ENCODE results near the gene ALG12. TPM values are rescaled to one million over a fixed set of nuclear protein-coding genes. Genes with fewer than 3 reads are reported as not detected.

Gene ALG12
- total and polyA plus RNA-seq, 2 donors from 2014 or later: 27.2 to 28.4 TPM

GRCh38 chr22:49884075-49884474 is 34.2 kb downstream of the ALG12 start:
- no peak for FAIRE-seq

GRCh38 chr22:49883294-49883640 is 35.0 kb downstream of the ALG12 start:
- H3K36me3 ChIP-seq (ENCODE audit: control insufficient read depth in 2 of 3, insufficient read depth in 3 of 3, low read length in 3 of 3): peaks cover 7 to 17% (median 10%) of the 10 kb centered on the region in 3 donors
- H3K27me3 ChIP-seq (ENCODE audit: control insufficient read depth, insufficient read depth, low read length): no peaks in the 10 kb centered on the region
- no peaks in the 10 kb centered on the region for H3K9me3 ChIP-seq (ENCODE audit: control insufficient read depth in 2 of 3, insufficient read depth in 1 of 3, low read length in 3 of 3)
- no peak for DNase-seq
- H3K27ac ChIP-seq (ENCODE audit: low read depth in 2 of 2, low read length in 2 of 2): no peak overlapping the region
- TF ChIP-seq CTCF (IDR thresholded peaks at IDR 0.05; ENCODE audit: borderline replicate concordance, extremely low read depth, insufficient read depth): no peak
- no peak for FAIRE-seq
- H3K4me3 ChIP-seq (ENCODE audit: low read length in 3 of 3): no peak overlapping the region
- no peaks in the 10 kb centered on the region for H3K4me1 ChIP-seq (ENCODE audit: control insufficient read depth in 2 of 3, insufficient read depth in 2 of 3, low read depth in 1 of 3, low read length in 3 of 3)
- intact Hi-C loops (cut with DNase I): no loop called here
- no peak overlapping the region for H3K9ac ChIP-seq (ENCODE audit: low read length in 3 of 3)

More at GRCh38 chr22:49884075-49884474, 34.2 kb downstream of the ALG12 start:
- DNase-seq: no peak
- no peak overlapping the region for H3K9ac ChIP-seq (ENCODE audit: low read length in 3 of 3)
- H3K4me1 ChIP-seq (ENCODE audit: control insufficient read depth in 2 of 3, insufficient read depth in 2 of 3, low read depth in 1 of 3, low read length in 3 of 3): no peaks in the 10 kb centered on the region
- H3K4me3 ChIP-seq (ENCODE audit: low read length in 3 of 3): no peak overlapping the region
- no peaks in the 10 kb centered on the region for H3K9me3 ChIP-seq (ENCODE audit: control insufficient read depth in 2 of 3, insufficient read depth in 1 of 3, low read length in 3 of 3)
- H3K27ac ChIP-seq (ENCODE audit: low read depth in 2 of 2, low read length in 2 of 2): no peak overlapping the region
- intact Hi-C loops (cut with DNase I): no loop called here
- peaks cover 7 to 17% (median 10%) of the 10 kb centered on the region in 3 donors for H3K36me3 ChIP-seq (ENCODE audit: control insufficient read depth in 2 of 3, insufficient read depth in 3 of 3, low read length in 3 of 3)
- H3K27me3 ChIP-seq (ENCODE audit: control insufficient read depth, insufficient read depth, low read length): no peaks in the 10 kb centered on the region
- no peak for TF ChIP-seq CTCF (IDR thresholded peaks at IDR 0.05; ENCODE audit: borderline replicate concordance, extremely low read depth, insufficient read depth)

GRCh38 chr22:49882519-49883293 is 35.5 kb downstream of the ALG12 start:
- no peak for TF ChIP-seq CTCF (IDR thresholded peaks at IDR 0.05; ENCODE audit: borderline replicate concordance, extremely low read depth, insufficient read depth)
- Histone ChIP-seq H3K4me1 (ENCODE audit: control insufficient read depth in 2 of 3, insufficient read depth in 2 of 3, low read depth in 1 of 3, low read length in 3 of 3) (no peaks in the 10 kb centered on the region), H3K36me3 (ENCODE audit: control insufficient read depth in 2 of 3, insufficient read depth in 3 of 3, low read length in 3 of 3) (peaks cover 7 to 17% (median 10%) of the 10 kb centered on the region in 3 donors), H3K4me3 (ENCODE audit: low read length in 3 of 3) (no peak overlapping the region), H3K9me3 (ENCODE audit: control insufficient read depth in 2 of 3, insufficient read depth in 1 of 3, low read length in 3 of 3) (no peaks in the 10 kb centered on the region), H3K27me3 (ENCODE audit: control insufficient read depth, insufficient read depth, low read length) (no peaks in the 10 kb centered on the region), H3K27ac (ENCODE audit: low read depth in 2 of 2, low read length in 2 of 2) (no peak overlapping the region), H3K9ac (ENCODE audit: low read length in 3 of 3) (no peak overlapping the region)
- DNase-seq (no peak), FAIRE-seq (no peak)
- intact Hi-C loops (cut with DNase I): no loop called here
